ENCODE measurements around the gene TMEM107. TPM values are rescaled to one million over a fixed set of nuclear protein-coding genes. Genes with fewer than 3 reads are reported as not detected.
"Not testable (repeated sequence)": the region's sequence is repeated elsewhere in the genome, so short reads cannot be mapped to it uniquely, and the experiment has no call there.

TMEM107 gene
- 12.3 and 14.5 TPM in 2 replicates for total RNA-seq (2014; rRNA removed; shearing (Covaris generic))
- 16.3 and 18.6 TPM in 2 replicates for polyA plus RNA-seq (2015; cell fraction: cytosol; rRNA removed)
- 15.3 and 16.0 TPM in 2 replicates for polyA plus RNA-seq (2015; cell fraction: nucleus; rRNA removed)

DNA sequence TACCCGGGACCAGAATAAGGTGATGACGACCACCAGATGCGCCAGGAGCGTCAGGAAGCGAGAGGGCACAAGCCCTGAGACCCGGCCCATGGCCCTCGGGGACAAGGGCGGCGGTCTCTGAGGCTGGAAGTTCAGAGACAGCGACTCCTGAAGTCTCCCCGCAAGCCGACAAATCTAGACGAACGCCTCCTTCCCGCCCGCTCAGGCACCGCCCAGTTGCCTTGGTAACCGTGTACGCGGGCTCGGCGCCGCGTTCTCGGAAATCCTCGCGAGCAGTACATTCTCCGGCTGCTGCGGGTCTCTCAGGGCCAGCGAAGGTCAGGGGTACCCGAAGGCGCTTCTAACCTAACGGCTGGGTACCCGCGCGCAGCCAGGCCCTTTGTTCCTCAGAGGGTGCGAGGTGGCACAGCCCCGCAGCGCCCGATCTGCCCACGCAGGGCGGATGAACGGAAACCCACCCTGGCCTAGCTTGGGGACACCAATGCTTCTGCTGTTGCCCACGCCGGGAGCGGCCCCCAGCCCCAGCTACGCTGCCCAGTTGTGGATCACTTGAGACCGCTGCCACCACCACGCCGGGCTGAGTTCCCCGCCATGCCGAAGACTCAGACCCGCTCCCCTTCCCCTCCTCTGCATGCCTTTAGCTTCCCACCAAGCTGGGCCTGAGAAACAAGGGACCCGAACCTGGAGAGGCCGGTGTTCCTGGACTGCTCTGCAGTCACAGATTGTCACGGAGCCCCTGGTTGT is at the start of gene TMEM107:
Gene TMEM107 (minus strand): TSS at position 184 of the 744 bp plus-strand sequence. CDS start 94 bp downstream, at position 90.
- peak; percentile 81 for DNase-seq (ENCODE audit: low read depth)

DNA sequence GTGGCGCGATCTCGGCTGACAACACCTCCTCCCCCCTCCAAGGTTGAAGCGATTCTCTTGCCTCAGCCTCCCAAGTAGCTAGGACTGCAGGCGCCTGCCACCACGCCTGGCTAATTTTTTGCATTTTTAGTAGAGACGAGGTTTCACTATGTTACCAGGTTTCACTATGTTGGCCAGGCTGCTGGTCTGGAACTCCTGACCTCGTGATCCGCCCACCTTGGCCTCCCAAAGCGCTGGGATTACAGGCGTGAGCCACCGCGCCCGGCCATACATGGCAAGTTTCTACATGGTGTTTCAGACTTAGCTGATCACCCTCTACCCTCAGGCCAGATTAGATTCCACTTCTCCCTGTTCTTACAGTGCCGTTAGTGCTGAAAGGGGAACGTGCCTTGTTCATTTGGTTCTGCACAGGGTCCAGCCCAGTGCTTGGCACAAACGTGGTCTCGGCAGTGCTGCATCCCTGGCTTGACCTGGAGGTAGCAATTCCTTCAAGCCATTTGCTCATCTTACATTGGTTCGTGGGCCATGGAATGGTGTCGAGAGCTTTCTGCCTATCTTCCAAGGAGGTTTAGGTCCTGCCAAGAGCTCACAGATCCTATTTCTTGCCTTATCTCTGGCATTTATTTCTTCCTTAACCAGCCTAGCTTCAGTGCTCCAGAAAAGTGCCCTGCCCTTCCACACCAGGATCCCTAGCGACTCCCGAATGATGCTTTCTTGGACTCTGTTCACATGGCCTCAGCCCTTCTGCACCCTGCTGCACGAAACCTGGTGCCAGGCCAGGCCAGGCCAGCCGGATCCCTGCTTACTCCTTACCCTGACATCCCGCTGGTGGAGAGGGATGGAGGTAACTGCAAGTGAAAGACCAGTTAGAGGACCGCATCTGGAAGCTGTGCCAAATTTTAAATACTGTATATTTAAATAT is 49.0 kb upstream of the TMEM107 start:
- no peak for DNase-seq (ENCODE audit: low read depth)

- peak; percentile 73 for DNase-seq (ENCODE audit: low read depth)
Observed at GRCh38 chr17:8223356-8224126, 47.4 kb upstream of the TMEM107 start.

GRCh38 chr17:8222630-8223355 is 46.6 kb upstream of the TMEM107 start:
- peak; percentile 98 for DNase-seq (ENCODE audit: low read depth)

DNA sequence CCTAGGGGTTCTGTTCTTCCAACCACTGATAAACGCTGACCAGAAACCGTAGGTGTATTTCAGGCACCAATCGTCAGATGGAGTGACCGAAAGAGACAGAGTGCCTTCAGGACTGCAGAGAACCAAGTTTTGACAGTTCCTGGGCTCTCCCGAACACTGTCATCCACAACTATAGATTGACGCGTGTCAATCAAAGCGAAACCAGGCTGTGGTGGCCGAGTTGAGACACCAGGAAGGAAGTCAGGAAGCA is 46.1 kb upstream of the TMEM107 start:
- DNase-seq (ENCODE audit: low read depth) = no peak

DNA sequence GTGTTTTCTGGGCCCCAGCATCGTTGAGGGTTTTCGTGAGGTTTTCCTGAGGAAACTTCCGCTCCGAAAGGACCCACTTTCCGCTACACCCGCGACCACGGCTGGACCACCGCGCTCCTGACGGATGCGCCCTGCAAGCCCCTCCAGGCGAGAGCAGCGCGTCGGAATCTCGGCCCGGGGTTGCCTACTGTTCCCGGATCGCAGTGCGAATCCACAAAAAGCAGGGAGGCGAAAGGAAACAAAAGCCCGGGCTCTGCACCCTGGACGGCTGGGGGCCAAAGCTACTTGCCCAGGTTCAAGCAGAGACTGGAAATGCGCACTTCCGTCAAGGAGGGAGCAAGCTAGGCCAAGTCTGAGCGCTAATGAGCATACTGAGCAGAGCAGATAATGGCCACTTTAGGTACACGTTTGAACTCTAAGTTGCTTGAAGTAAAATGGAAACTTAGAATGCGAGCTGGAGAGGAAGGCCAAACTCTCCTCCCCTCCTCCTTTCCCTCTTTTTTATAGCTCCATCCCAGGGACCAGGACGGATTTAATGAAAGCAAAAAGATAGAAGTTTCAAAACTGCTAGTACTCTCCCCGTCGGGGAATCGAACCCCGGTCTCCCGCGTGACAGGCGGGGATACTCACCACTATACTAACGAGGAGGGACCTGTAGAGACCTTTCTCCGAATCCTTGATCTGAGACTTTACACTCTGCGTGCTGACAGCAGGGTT is 45.6 kb upstream of the TMEM107 start:
- DNase-seq (ENCODE audit: low read depth) = peak; percentile 90

- peak; percentile 95 for DNase-seq (ENCODE audit: low read depth)
Observed at GRCh38 chr17:8220783-8221662, 44.8 kb upstream of the TMEM107 start.

GRCh38 chr17:8214000-8214399 is 37.8 kb upstream of the TMEM107 start:
- not testable (repeated sequence) for DNase-seq (ENCODE audit: low read depth)

GRCh38 chr17:8212312-8213180 is 36.4 kb upstream of the TMEM107 start:
- DNase-seq (ENCODE audit: low read depth) = peak; percentile 57

DNA sequence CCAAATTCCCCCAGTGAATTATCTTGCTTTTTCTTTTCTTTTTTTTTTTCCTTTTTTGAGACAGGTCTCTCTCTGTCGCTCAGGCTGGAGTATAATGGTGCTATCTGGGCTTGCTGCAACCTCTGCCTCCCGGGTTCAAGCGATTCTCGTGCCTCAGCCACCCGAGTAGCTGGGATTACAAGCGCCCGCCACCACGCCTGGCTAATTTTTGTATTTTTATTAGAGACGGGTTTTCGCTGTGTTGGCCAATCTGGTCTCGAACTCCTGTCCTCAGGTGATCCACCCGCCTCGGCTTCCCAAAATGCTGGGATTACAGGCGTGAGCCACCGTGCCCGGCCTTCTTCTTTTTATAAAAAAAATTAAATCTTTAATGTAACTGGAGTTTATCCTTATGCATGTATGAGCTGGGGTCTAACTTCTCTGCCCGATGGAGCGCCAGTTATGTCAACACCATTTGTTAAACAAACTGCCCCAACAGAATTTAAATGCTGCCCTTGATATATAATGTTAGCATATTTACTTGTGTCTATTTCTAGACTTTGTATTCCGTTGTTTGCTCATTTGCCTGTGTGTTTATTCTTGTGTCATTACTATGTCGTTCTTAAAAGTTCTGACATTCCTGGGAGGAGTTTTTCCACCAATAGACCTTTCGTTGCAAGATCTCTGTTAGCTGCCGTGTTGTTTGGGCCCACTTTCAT is 34.7 kb upstream of the TMEM107 start:
- DNase-seq (ENCODE audit: low read depth) = no peak

GRCh38 chr17:8209907-8210760 is 34.0 kb upstream of the TMEM107 start, which contains the start of gene AURKB:
AURKB (minus strand) TSS chr17:8210575; CDS start chr17:8210224, 351 bp downstream.
- DNase-seq (ENCODE audit: low read depth) = peak; percentile 94

DNA sequence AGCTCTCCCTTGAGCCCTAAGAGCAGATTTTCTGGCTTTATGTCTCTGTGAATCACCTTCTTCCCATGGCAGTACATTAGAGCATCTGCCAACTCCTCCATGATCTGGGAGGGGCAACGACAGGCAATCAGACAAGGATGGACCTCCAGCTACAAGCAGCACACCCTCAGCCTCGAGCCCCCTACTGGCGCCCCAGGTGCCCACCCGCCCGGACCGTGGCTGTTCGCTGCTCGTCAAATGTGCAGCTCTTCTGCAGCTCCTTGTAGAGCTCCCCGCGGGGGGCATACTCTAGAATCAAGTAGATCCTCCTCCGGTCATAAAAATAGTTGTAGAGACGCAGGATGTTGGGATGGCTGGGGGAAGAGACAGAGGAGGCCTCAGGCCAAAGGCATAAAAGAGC is 30.4 kb upstream of the TMEM107 start:
- DNase-seq (ENCODE audit: low read depth) = no peak

DNA sequence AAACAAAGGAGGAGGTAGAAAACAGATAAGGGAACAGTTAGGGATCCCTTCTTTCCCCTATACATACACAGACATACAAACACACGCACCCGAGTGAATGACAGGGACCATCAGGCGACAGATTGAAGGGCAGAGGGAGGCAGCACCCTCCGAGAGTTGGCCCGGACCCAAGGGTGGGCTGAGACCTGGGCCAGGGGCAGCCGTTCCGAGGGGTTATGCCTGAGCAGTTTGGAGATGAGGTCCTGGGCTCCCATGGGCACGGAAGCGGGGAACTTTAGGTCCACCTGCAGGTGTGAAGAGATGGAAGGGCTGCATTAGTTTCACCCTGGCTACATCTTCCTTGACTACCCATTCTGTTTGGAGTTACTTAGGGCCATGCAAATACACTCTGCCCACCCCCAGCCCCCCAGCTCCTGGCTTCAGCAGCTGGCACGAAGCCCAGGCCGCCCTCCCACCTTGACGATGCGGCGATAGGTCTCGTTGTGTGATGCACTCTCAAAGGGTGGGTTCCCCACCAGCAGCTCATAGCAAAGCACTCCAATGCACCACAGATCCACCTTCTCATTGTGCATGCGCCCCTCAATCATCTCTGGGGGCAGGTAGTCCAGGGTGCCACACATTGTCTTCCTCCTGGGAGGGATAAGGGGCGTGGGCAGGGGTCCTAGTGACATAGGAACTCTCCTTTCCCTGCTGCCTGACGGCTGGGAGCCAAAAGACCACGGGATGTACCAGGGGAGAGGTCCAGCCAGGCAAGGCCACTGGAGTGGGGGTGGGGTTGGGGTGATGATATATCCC is 28.8 kb upstream of the TMEM107 start:
- DNase-seq (ENCODE audit: low read depth) = no peak

DNA sequence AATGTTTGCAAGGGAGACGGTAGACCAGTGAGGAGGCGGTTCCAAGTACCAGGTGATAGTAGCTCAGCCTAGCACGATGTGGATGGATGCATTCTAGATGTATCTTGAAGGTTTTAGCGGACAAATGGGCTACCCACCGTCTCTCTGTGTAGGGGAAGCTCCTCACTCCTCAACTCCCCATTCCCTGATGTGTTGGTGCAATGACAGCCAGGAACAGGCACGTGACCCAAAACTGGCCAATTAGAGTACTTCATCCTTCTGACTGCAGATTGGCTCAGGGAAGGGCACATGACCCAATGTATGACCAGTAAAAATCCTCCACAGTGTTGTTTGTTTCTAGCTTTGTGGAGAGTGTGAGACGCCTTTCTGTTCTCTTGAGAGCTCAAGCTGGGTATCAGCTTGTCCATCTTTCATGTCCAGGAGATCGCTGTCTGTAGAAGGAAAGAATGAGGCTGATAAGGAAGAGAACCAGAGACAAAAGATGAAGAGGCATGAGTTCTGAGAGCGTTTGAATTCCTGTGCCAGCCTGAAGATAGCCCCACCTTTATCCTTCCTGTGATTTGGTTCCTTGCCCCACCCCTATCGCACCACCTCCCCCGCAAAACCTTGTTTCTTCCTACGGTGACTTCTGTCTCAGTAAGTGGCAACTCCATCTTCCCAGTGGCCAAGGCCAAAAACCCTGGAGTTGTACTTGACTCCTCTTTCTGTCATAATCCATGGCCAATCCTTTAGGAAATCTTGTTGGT is 16.1 kb upstream of the TMEM107 start:
- peak; percentile 79 for DNase-seq (ENCODE audit: low read depth)

- no peak for DNase-seq (ENCODE audit: low read depth)
Observed at GRCh38 chr17:8190506-8190905, 14.3 kb upstream of the TMEM107 start.

Measured in HT1080 (cell line).